CD4-positive, alpha-beta T cell (primary cell): ENCODE results near the gene RIPK3. TPM values are rescaled to one million over a fixed set of nuclear protein-coding genes. Genes with fewer than 3 reads are reported as not detected.

Source experiments
- ATAC-seq: fragments of 200-7000 bp; cut with Tn5 transposase; one replicate; pipeline ENCODE4 v1.10.0; 2022; ENCODE audit warnings: mild to moderate bottlenecking; ENCODE audit not compliant: poor library complexity
- CTCF ChIA-PET: fragments of 350-600 bp; sonication (Branson Sonifier 250); formaldehyde crosslinking; loops from one replicate; lab custom pipeline; 2021; ENCODE audit warnings: antibody characterized with exemption, inconsistent platforms; lab: Charles Lee
- POLR2A ChIA-PET: fragments of 350-600 bp; sonication (Branson Sonifier 250); formaldehyde crosslinking; loops from one replicate; lab custom pipeline; 2021; ENCODE audit warnings: antibody characterized with exemption, inconsistent platforms; lab: Charles Lee
- DNase-seq, 14 experiments: peaks; one replicate each; pipeline ENCODE4 v3.0.0-alpha.2; 2013 to 2020; ENCODE audit warnings: mixed read lengths in 2 of 14
- H3K27ac ChIP-seq, 2 donors: one replicate each; pipeline versions ENCODE4 v1.5.1 to v1.7.0; 2013; ENCODE audit warnings: low read length in 2 of 2, low read depth in 1 of 2, mild to moderate bottlenecking in 1 of 2
- H3K27me3 ChIP-seq, 2 experiments: 1 replicate in 1 of 2; 2 replicates in 1 of 2; pipeline versions ENCODE4 v1.6.1 to v1.7.0; 2013; ENCODE audit warnings: low read length in 2 of 2, control low read depth in 1 of 2, mild to moderate bottlenecking in 1 of 2, moderate library complexity in 1 of 2; ENCODE audit not compliant: insufficient read depth in 2 of 2, control insufficient read depth in 1 of 2
- H3K36me3 ChIP-seq: one replicate; pipeline ENCODE4 v1.6.1; 2013; ENCODE audit warnings: low read length, control low read depth; ENCODE audit not compliant: insufficient read depth
- H3K4me1 ChIP-seq: one replicate; pipeline ENCODE4 v1.6.1; 2013; ENCODE audit warnings: low read length, control low read depth; ENCODE audit not compliant: insufficient read depth
- H3K4me3 ChIP-seq: one replicate; pipeline ENCODE4 v1.5.1; 2013; ENCODE audit warnings: mild to moderate bottlenecking, low read length, moderate library complexity
- H3K9me3 ChIP-seq, 2 experiments: 1 replicate in 1 of 2; 2 replicates in 1 of 2; pipeline versions ENCODE4 v1.6.1 to v1.7.0; 2013; ENCODE audit warnings: low read length in 2 of 2, mild to moderate bottlenecking in 2 of 2, control low read depth in 1 of 2, moderate library complexity in 1 of 2; ENCODE audit not compliant: control insufficient read depth in 1 of 2, insufficient read depth in 1 of 2
- H3K27ac Mint-ChIP-seq: one replicate; pipeline ENCODE4 v1.8.0; 2020; ENCODE audit warnings: mixed read lengths
- H3K27me3 Mint-ChIP-seq: one replicate; pipeline ENCODE4 v1.8.0; 2021; ENCODE audit warnings: mixed read lengths
- H3K36me3 Mint-ChIP-seq: one replicate; pipeline ENCODE4 v1.8.0; 2021; ENCODE audit warnings: low read depth, mixed read lengths
- H3K4me1 Mint-ChIP-seq: one replicate; pipeline ENCODE4 v1.8.0; 2021; ENCODE audit warnings: low read depth, mixed read lengths
- H3K4me3 Mint-ChIP-seq: one replicate; pipeline ENCODE4 v1.8.0; 2020; ENCODE audit warnings: mild to moderate bottlenecking, mixed read lengths
- H3K9me3 Mint-ChIP-seq: one replicate; pipeline ENCODE4 v1.8.0; 2020; ENCODE audit warnings: mixed read lengths
- intact Hi-C, 2 experiments: fragments of 100-400 bp; cut with DNase I in 1 of 2; cut with micrococcal nuclease in 1 of 2; formaldehyde crosslinking; loops; one replicate each; pipeline versions ENCODE4 v1.15.1 to v1.9.0; 2023 to 2025; cut with DNase I, micrococcal nuclease
- total RNA-seq, 174 experiments: library from RNA in 2 of 174; stranded (reverse) in 2 of 174; gene quantifications; one replicate each; pipeline ENCODE4 v1.2.3 and lab custom pipeline; 2021 to 2026
- TF ChIP-seq, protein P1 (sequence below): fragments of 200-600 bp; IDR thresholded peaks from one replicate; pipeline ENCODE4 v1.8.0; 2022; ENCODE audit warnings: antibody characterized with exemption, mild to moderate bottlenecking

RIPK3 gene
- total RNA-seq, 2 experiments from 2014 or later = 18.1 to 18.9 TPM

DNA sequence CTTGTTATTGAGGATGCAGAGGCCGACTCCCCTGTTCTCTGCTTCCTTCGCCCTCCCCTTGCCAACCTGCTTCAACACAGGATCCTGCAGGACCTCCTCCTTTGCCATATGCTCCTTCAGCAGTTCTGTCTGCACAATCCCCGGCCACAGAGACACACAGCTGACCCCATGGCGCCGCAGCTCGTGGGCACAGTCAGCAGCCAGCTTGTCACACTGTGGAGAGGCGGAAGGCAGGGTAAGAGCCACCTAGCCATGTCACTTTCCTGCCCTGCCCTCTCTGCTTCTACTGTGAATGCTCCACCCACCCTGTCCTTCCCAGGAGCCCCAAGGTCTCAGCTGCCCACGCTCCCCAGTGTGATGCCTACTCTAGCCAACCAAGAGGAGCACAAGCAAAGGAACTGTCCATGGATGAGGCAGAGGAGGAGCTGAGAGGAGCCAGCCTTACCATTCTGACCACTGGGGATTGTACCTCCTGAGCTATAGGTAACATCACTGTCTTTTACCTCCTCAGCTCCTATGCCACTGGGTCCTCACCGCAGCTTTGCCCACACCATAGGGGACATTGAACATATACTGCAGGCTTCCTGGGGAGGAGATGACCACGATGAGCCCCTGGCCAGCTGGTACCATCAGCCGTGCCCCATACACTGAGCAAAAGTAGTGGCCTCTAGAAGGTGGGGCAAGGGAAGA, 47.5 kb downstream of the RIPK3 start:
- ATAC-seq = no peak
- DNase-seq = no peak
- Mint-ChIP-seq H3K36me3 (peaks cover 69% of the 10 kb centered on the region), H3K4me1 (peaks cover 16% of the 10 kb centered on the region), H3K9me3 (no peaks in the 10 kb centered on the region), H3K27me3 (no peaks in the 10 kb centered on the region), H3K4me3 (no peak overlapping the region), H3K27ac (no peak overlapping the region)
- ChIA-PET CTCF (interaction anchor here (0.6 to 1.0 kb wide), 2 partner anchors 21 to 50 kb away, joined by 3 to 4 read pairs; partner anchors contain the start of genes RABGGTA and TINF2), POLR2A (no interaction called here)
- H3K27ac ChIP-seq = no peak overlapping the region
- TF ChIP-seq, protein P1, sequence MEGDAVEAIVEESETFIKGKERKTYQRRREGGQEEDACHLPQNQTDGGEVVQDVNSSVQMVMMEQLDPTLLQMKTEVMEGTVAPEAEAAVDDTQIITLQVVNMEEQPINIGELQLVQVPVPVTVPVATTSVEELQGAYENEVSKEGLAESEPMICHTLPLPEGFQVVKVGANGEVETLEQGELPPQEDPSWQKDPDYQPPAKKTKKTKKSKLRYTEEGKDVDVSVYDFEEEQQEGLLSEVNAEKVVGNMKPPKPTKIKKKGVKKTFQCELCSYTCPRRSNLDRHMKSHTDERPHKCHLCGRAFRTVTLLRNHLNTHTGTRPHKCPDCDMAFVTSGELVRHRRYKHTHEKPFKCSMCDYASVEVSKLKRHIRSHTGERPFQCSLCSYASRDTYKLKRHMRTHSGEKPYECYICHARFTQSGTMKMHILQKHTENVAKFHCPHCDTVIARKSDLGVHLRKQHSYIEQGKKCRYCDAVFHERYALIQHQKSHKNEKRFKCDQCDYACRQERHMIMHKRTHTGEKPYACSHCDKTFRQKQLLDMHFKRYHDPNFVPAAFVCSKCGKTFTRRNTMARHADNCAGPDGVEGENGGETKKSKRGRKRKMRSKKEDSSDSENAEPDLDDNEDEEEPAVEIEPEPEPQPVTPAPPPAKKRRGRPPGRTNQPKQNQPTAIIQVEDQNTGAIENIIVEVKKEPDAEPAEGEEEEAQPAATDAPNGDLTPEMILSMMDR = no peak
- intact Hi-C loops = loop anchor here in 1 of 2 experiments (10.0 kb wide), 1 partner anchor 317 kb away; no protein-coding TSS in a partner anchor
- no peak overlapping the region for H3K4me3 ChIP-seq
- no peaks in the 10 kb centered on the region for H3K27me3 ChIP-seq
- H3K9me3 ChIP-seq = no peaks in the 10 kb centered on the region
- peaks cover 59% of the 10 kb centered on the region for H3K36me3 ChIP-seq
- H3K4me1 ChIP-seq = peaks cover 16% of the 10 kb centered on the region

DNA sequence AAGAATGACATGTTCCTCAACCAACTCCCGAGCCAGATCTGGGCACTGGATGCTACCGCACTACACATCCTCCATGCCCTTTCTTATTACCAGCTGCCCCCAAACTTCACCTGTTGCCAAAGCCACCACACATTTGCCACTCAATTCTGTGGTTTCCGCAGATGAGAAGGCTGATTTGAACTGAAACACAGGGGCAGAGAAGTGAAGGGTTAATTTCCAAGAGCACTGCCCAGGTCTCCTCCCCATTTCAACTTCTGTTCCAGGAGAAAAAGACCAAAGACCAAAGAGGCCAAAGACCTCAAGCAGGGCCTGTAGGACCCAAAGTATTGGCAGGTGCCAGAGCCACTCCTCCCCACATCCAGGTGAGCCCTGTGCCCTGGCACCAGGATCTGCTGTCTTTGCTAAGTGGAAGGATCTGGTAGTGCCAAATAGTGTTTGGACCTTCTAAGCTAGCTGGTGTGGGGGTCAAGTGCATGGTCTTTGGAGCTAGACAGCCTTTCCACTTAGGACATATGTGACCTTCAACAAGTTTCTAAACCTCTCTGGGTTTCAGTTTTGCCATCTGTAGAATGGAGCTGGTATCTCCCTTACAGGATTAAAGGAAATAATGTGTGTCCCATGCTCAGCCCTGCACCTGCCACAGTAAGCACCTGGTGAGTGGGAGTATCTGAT, 48.2 kb downstream of the RIPK3 start:
- intact Hi-C loops = loop anchor here in 1 of 2 experiments (10.0 kb wide), 1 partner anchor 317 kb away; no protein-coding TSS in a partner anchor
- TF ChIP-seq, protein P1 = no peak
- no peaks in the 10 kb centered on the region for H3K9me3 Mint-ChIP-seq
- Histone ChIP-seq H3K9me3 (no peaks in the 10 kb centered on the region), H3K27me3 (no peaks in the 10 kb centered on the region), H3K4me1 (peaks cover 9% of the 10 kb centered on the region), H3K36me3 (peaks cover 57% of the 10 kb centered on the region), H3K27ac (no peak overlapping the region), H3K4me3 (no peak overlapping the region)
- no peak overlapping the region for H3K4me3 Mint-ChIP-seq
- no peaks in the 10 kb centered on the region for H3K27me3 Mint-ChIP-seq
- no peak for ATAC-seq
- no peak for DNase-seq
- CTCF ChIA-PET = interaction anchor here (1.0 kb wide), 1 partner anchor 21 kb away, joined by 3 read pairs; the partner anchor contains the start of gene RABGGTA
- peaks cover 9% of the 10 kb centered on the region for H3K4me1 Mint-ChIP-seq
- POLR2A ChIA-PET = no interaction called here
- H3K36me3 Mint-ChIP-seq = peaks cover 62% of the 10 kb centered on the region
- H3K27ac Mint-ChIP-seq = no peak overlapping the region

DNA sequence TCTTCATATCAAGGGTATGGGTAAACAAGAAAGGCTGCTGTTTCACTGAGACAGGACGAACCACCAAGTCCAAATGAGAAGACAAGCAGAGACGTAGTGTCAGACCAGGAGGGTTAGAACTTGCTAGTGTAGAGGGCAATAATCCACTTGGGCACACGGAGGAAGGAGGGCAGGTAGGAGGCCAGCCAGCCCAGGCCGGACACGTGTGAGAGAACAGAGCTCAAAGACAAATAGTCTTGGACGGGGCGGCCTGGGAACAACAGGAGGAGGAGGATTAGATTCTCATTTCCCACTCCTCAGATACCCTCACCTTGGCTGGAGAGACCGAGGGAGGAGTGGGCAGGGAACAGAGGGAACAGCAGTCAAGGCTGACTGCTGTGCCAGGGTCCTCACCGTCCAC, 49.0 kb downstream of the RIPK3 start:
- Mint-ChIP-seq H3K9me3 (no peaks in the 10 kb centered on the region), H3K4me1 (peaks cover 1% of the 10 kb centered on the region), H3K27me3 (no peaks in the 10 kb centered on the region), H3K36me3 (peaks cover 53% of the 10 kb centered on the region), H3K4me3 (no peak overlapping the region), H3K27ac (no peak overlapping the region)
- CTCF ChIA-PET = interaction anchor here (1.0 kb wide), 1 partner anchor 17 kb away, joined by 3 read pairs; the partner anchor contains the start of gene CIDEB
- no peak for ATAC-seq
- H3K4me3 ChIP-seq = no peak overlapping the region
- intact Hi-C loops = loop anchor here in 1 of 2 experiments (10.0 kb wide), 1 partner anchor 316 kb away; no protein-coding TSS in a partner anchor
- H3K27ac ChIP-seq = no peak overlapping the region
- H3K27me3 ChIP-seq = no peaks in the 10 kb centered on the region
- TF ChIP-seq, protein P1 = no peak
- peaks cover 49% of the 10 kb centered on the region for H3K36me3 ChIP-seq
- POLR2A ChIA-PET = interaction anchor here (1.3 kb wide), 1 partner anchor 48 kb away, joined by 7 read pairs; the partner anchor contains the start of gene TINF2
- H3K9me3 ChIP-seq = no peaks in the 10 kb centered on the region
- DNase-seq = no peak
- H3K4me1 ChIP-seq = peaks cover 5% of the 10 kb centered on the region
